Stimulated activated naive CD8-positive, alpha-beta T cell treated with anti-CD3 and anti-CD28 coated beads, Interleukin-15, Interleukin-2, amounts not matched to agents 100 U/mL and 50 U/mL, for 24 hours (primary cell): ENCODE results near the gene BNC2.

ENCODE experiments used
- ATAC-seq: fragments of 150-1000 bp; cut with Tn5 transposase; one replicate; pipeline ENCODE4 v1.10.0; 2021
- DNase-seq: peaks from one replicate; pipeline ENCODE4 v3.0.0; 2021

Gene BNC2

DNA sequence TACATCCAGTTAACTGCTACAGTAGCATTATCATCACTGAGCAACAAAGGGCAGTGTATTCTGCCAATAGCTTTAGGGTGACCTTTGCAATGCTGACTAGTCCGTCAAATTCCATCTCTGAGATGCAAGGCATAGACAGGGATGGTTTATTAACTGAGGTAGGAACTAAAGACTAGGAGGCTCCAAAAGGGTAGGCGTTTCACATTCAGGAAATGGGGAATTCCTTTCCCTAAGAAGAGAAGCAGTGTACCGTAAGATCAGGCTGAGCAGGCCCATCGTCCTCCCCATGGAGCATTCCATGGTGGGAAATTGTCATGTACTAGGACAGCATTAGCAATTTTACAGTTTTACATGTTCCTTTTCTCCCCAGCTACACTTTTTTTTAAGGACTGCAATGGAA, 157.7 kb downstream of the BNC2 start:
- no peak for ATAC-seq
- no peak for DNase-seq

DNA sequence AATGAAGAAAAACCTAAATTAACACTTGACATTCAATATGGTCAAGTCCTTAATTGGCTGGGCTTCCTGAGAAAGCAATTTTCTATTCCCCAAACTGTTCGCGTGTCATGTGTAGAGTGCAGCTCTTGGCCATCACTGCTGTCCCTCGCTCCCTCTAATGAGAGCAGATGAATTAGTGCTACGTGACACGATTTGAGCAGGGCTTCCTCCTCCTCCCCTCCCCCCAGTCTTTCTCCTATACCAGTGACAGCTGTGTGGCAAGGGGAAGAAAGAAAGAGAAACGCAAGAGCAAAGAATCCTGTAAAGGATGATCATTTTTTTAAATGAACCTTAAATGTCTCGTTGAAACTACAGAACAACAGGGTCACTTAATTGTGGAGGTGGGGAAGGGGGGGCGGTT, 159.6 kb downstream of the BNC2 start:
- no peak for DNase-seq
- ATAC-seq, result no peak

DNA sequence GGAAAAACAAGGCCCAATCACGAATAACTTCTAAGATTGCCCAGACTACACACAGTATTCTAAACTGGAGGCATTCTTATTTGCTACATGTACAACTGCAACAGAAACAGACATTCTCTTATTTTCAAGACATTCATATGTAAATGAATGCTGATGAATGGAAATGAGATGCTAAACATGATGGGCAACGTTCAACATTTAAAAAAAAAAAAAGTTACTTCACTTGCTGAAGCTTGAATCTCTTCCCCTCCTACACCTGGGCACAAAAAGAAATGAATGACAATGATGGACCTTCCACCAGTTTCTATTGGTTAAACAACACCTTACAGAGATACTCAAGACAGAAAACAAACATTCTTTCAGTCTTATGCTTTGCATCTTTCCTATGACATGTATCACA, 160.5 kb downstream of the BNC2 start:
- DNase-seq, result no peak

DNA sequence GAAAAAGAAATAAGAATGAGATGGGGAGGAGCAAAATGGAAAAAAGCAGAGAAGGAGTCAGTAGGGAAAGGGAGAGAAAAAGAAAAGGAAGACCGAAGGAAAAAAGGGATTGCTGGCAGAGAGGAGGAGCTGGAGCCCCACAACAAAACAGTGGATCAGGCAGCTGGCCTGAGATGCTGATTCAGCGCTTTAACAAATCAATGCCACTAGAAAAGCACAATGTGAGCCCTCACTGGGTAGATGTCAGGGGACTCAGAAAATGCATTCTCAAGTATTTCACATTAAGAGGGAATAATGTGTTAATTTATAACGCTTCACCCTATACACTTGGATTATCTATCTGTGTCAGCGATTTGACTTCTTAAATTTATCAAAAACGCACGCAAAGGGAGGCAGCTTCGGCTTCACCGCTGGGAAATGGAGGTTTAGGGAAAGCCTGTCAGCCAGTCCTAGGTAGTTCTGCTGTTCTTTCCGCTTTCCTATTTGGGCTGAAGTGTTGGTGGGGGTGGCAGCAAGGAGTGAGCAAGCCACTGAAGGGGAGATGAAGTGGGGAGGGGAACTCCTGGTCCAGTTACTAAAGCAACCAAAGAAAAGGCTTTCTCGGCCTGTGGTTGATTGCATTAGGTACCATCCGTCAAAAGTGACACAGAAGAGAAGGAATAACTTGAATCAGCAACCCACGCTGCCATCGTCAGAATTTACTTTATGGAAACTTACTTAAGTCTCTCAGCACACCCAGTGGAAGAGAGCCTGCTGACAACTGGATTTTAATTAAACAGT, 161.6 kb downstream of the BNC2 start:
- no peak for ATAC-seq
- DNase-seq, result no peak

More for the DNA sequence above, 160.5 kb downstream of the BNC2 start:
- ATAC-seq, result no peak

DNA sequence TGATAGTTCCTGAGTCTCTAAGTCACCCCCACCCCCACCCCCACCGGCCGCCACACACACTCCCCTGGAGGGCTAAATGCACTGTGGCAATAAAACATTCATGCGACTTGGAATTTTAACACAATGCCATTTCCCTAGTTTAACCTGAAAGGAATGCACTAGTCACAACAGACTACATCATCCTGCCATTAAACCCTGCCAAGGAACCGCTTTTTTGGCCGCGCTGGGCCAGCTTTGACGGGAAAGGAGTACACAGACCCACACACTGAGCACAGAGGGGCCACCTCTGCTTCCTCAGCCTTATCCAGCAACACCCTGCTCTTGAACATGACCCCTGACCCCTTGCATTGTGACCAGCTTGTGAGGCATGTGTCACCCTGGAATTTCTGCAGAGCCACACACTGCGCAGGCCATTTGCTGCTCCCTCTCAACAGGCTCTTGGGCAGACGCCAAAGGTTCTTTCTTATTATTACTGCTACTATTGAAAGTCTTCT, 165.3 kb downstream of the BNC2 start:
- DNase-seq (no peak), ATAC-seq (no peak)

DNA sequence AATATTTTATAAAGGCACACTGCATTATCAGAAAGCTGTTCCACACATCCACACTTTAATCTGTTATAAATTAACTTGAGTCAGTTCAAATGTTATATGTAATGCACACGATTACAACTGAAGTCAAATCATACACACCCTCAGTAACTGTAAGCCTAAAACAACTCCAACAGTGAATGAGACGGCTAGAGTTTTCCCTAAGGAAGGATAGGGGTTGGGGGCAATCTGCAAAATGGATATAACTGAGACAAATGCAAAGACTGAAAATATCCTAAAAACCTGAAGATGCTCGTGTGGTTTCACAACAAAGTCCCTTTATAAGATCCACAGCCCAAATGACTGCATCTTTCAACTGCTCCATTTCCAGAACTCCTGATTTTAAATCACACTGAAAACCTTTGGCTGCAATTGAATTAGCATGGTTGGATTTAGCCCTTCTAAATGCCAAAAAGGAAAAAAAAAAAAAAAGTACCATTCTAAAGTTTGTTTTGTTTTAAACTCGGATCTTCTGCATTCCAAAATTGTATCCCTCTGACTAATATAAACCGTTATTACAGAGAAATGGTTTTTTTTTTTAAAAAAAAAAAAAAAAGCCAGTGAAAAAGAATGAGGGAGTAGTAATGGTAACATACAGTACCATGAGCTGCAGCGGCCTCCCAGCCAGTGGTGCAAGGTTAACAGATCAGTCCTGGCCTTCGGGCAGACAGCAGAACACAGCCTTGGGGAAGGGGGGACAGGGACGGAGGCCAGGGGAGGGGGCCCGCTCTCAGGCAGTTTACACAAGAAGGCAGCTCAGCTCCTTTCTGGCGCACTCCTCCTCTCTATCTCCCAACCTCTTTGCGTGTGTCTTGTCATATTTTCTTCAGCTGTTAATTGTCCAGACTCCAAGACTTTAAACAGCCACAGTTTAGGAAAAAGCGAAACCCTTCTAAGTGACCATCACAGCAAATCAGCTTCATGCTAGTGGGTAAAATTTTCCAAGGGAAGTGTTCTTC, 166.1 kb downstream of the BNC2 start:
- ATAC-seq (no peak), DNase-seq (no peak)

DNA sequence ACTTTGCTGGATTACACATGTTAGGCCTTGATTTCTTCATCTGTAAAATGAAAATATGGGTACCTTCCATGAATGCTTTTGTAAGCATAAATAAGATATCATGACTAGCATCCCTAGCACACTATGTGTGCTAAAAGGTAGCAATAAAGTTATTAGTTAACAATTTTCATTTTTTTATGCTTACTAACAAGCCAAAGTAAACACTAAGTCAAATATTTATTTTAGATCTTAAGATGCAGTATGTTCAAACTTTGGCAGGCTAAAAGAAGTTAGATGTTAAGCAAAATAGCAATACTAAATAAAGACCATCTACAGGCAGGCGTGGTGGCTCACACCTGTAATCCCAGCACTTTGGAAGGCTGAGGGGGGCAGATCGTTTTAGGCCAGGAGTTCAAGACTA, 169.1 kb downstream of the BNC2 start:
- ATAC-seq, result no peak
- no peak for DNase-seq

DNA sequence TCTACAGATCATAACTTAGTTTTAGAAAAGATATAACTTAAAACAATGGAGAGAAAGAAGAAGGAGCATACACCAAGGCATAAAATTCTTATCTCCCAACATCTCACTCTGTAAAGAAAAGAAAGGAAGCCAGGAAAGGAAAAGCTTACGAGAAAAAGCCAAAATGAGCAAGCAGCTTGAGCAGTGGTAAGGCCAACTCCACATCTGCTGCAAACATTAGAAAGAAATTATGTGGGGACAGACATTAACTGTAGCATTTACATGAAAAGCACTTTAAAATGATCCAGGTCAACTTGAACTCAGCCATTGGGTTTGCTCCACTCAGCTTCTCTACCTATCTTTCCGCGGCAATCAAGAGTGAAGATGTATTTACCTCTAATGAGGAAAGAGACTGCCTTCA, 176.9 kb downstream of the BNC2 start:
- ATAC-seq, result no peak
- no peak for DNase-seq

DNA sequence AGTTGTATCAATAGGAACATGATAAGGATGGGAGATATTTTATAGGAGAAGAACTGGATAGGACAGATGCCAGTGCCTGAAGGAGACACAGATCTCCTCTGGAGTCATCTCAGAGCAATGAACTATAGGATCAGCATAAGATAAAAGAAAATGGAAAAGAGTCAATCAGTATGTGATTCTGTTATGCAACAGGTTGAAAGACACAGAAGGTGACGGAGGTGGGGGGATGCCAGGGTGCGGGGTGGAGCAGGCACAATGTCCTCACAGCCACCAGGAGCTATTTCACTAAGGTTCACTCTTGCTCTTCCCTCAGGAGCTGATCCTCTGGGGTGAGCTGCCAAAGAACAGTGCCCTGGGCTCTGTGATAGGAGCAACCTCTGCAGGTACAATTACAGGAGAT, 179.8 kb downstream of the BNC2 start:
- no peak for DNase-seq
- ATAC-seq, result no peak

DNA sequence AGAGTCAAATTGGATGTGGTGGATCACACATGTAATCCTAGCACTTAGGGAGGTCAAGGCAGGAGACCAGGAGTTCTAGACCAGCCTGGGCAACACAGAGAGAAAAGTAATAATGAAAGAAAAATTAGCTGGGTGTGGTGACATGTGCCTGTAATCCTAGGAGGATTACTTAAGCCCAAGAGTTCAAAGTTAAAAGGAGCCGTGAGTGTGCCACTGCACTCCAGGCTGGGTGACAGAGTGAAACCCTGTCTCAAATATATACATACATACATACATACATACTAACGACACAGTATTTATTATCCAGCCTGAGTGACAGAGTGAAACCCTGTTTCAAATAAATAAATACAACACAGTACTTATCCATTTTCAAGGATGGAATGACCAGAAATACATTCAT, 180.3 kb downstream of the BNC2 start:
- no peak for ATAC-seq
- no peak for DNase-seq

DNA sequence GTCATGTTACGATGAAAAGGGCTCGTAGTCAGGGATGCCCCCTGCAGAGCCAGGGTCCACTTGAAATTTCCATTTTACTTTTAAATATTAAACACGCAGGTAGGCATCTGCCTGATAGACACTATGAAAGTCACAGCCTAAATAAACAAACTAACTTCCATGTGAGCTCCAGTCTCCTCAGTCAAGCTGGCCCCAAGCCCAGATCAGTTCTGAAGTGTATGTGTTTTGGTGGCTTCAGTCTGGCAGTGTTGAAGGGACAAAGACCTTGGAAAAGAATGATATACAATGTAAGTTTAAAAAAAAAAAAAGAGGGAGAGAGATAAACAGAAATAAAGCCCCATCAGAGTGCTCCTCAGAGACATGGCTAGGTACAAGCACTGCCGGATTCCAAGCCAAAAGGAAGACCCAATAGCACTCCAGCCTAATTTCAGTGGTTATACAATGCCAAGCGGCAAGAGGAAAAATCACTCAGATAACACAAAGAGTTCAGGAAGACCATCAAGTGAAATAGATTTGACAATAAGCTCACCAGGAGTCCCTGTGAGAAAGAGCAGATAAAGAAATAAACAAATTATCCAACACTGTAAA, 181.0 kb downstream of the BNC2 start:
- ATAC-seq, result no peak
- no peak for DNase-seq

DNA sequence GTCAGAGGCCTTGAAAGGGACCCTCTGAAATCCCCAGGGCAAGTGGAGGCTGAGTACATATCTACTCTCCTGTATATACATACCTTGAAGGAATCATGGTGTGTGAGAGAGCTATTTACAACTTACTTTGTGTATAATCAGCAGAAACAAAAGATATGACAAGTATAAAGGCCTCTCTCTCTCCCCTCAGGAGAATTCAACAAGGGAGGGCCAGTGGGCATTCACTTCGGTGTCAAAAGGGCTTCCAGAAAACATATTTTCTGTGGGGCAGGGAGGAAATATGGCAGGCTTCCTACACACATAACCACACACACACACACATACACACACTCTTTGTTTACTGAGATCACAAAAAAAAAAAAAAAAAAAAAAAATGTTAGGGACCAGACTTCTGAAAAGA, 181.7 kb downstream of the BNC2 start:
- ATAC-seq (no peak), DNase-seq (no peak)

DNA sequence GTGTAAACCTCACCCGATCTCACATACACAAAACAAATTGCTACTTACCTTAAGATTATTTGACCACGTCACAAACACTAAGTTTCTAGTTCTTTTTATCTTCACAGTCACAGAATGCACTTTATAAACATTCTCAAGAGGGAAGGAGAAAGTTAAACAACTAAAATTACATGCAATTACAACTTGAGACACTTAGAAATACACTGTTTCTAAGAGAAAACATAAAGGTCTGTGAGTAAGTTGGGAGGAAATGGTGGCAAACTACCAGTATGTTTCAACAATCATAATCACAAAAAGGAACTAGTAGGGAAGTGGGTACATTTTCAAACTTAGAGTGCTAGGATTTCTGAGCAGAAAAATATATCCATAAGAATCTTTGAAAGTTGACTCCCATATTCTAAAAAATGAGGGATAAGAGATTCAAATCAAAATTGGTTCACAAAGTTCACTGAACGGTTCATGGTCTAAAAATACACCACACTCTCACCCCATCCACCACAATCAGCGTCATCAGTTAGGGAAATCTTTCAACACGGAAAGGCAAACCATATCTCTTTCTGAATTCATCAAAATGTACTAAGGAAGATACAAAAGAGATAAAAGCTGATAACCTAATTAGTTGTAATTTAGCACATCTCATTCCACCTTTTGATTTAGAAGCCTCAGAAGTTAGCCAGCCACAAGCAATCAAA, 182.6 kb downstream of the BNC2 start:
- ATAC-seq (no peak), DNase-seq (no peak)

DNA sequence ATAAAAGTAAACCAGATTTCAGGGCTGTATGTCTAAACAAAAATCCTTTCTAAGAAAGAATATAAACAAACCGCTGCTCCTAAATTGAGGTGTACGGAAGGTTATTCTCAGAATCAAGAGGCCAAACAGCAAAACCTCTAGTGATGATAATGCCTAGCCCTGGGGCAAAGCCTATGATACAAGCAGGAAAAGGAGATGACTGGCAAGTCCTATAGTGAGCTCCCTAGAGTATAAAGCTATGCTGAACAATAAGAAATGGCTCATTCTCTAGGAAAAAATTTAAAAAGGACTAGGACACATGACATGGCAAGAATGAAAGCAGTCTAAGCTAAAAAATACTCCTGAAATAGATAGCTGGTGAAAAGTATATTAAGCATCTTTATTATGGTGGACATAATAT, 187.1 kb downstream of the BNC2 start:
- DNase-seq, result no peak
- no peak for ATAC-seq

DNA sequence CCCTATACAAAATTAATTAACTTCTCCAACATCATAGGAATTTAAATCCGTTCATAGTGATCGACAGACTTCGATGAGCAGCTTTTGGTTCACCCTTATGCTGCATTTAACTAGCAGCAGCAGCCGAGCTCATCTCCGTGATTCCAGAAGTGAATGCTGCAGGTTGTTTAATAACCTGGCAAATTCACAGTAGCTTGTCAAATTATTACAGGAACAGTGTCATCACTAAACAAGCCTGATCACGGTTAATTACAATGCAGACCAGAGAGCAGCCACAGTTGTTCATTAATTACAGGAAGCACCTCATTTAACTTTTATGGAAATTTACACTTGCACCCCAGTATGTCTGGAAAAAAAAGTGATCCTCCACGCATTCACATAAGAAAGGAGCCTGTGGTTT, 188.2 kb downstream of the BNC2 start:
- no peak for ATAC-seq
- no peak for DNase-seq

DNA sequence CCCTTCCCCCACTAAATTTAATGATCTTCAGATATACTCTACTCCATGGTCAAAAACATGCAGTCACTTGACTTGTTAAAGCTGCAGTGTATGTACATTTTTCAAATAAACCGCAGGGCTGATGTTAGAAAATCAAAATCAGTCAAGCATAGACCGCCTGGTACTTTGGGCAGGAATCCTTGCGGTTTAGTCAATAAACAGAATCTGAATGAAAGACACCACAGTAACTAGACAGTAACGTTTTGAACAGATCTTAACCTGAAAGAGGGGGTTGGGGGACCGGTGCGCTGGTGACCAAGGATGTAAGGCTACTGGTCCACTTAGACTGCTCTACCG, 188.8 kb downstream of the BNC2 start:
- ATAC-seq (no peak), DNase-seq (no peak)

DNA sequence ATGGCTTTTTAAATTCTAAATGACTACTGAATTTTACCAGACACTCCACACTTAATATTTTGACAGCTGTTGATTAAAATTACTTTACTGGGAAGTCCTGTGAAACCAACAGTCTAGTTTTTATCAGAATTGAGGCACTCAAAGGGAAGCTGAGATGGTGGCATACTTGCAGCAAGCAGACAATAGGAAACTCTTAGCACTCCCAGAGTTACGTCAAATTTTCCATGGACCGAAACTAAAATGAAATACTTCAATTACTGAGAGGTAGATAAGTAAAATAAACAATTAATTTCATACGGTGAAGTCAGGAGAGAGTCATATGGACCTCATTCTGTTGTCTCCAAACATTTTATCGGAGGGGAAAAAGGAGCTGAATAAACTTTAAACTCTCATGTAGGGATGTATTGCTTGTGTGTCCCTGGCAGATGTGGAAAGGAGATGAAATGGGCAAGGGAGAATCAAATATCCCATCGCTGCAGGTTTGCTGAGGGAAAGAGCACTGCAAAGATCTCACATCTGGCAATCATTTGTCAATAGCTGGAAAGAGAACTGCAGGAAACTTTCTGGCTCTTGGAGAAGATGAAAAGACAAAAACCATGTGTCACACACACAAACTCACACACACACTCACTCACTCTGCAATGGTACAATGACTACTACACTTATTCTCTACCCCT, 189.4 kb downstream of the BNC2 start:
- no peak for DNase-seq
- ATAC-seq, result no peak

DNA sequence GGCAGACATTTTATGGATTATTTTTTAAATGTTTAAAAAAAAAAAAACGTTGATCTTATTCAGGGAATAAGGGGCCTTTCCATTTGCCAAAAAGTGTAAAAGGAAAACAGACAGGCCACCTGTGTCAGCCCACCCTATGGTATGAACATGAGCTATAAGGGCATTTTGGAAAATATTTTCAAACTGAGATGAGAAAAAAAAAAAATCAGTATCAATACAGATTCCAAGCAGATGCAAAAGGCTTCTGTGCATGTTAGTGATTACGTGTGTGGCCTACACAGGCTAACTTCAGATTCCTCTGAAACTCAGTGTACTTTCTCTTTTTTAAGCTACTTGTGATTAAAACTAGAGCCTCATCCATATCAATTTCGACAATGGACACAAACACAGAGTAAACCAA, 189.9 kb downstream of the BNC2 start:
- no peak for DNase-seq
- no peak for ATAC-seq

DNA sequence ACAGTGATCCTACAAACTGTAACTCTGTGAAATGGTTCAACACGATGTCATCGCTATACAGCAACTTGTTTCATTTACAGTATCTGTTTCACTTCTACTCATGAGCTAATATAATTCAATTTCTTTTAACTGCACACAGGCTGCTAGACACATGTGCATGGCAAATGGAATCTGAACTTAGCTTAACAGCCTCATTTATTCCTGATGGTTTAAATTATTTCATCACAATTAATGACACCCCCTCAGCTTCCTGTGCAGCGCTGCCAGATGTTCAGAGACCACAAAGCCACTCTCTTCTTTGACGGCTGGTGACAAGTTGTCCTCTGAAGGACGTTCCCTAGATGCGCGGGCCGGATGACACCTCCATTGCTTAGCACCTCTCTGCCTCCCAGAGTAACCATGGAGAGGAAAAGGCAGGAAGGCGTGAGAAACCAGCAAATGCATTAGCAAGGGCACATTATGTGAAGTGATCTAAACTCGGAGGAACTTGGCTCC, 191.1 kb downstream of the BNC2 start:
- no peak for DNase-seq

DNA sequence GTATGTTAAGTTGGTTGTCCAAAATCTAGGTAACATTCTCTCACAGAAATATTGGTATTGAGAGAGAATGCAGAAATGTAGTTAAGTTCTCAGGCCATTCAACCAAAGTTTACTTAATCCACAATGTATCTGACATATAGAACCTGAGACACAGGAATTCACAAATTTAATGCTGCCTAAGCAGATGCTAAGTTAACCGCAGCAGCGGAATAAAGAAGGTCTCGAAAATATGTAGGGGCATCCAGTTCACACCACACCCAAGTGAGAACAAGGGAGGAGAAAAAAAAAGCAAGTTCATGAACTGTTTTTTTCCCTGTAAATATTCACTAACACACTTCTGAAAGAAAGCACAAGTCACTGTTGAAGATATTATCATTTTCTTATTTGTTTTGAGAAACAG, 194.0 kb downstream of the BNC2 start:
- DNase-seq (no peak), ATAC-seq (no peak)

More for the DNA sequence above, 191.1 kb downstream of the BNC2 start:
- no peak for ATAC-seq

DNA sequence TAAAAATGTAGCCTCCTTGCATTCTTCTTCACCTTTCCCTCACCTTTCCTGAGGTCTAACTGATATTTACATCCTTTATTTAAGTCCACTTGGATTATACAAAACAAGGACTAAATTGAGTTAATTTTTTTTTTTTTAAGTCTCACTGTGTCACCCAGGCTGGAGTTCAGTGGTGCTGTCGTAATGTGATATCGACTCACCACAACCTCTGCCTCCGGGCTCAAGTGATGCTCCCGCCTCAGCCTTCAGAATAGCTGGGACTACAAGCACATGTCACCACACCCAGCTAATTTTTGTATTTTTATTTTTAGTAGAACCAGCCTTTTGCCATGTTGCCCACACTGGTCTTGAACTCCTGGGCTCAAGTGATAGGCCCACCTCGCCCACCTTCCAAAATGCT, 195.3 kb downstream of the BNC2 start:
- no peak for ATAC-seq
- DNase-seq, result no peak

DNA sequence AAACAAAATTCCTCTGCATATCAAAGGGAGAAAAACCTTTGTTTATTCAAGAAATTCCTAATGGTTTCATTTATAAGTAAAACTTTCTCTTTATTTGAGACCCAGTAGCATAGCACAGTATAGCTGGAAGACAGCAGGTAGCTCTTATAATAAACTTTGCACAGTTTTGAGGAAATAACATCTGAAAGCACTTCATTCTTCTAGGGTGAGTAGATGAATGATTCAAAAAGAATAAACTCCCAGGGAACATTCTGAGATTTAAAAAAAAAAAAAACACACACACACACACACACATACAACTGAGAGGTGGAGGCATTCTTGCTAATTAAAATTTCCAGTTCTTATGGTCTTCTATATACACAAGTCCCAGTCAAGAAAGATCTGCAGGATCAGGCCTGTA, 197.3 kb downstream of the BNC2 start:
- DNase-seq (no peak), ATAC-seq (no peak)
